Ovary (tissue), 9 donors: ENCODE measurements around the gene HBQ1. TPM values are rescaled to one million over a fixed set of nuclear protein-coding genes. Genes with fewer than 3 reads are reported as not detected.
"Not testable (repeated sequence)": the region's sequence is repeated elsewhere in the genome, so short reads cannot be mapped to it uniquely, and the experiment has no call there.

Experiments used
- DNase-seq, 5 donors: peaks; one replicate each; pipeline ENCODE4 v3.0.0-alpha.2; 2019 to 2020
- H3K27ac ChIP-seq, 2 donors: fragments of 200-600 bp; one replicate each; pipeline versions ENCODE4 v1.5.1 to v1.8.0; 2019 to 2022
- H3K27me3 ChIP-seq: fragments of 200-600 bp; one replicate; pipeline ENCODE4 v1.8.0; 2022
- H3K36me3 ChIP-seq: fragments of 200-600 bp; sonication (generic); one replicate; pipeline ENCODE4 v1.5.1; 2019
- H3K4me1 ChIP-seq: one replicate; pipeline ENCODE4 v1.8.1; 2013; ENCODE audit warnings: mild to moderate bottlenecking, moderate library complexity; ENCODE audit not compliant: insufficient read depth
- H3K4me3 ChIP-seq: fragments of 200-600 bp; sonication (generic); one replicate; pipeline ENCODE4 v1.5.1; 2017
- H3K9me3 ChIP-seq, 2 donors: fragments of 200-600 bp in 1 of 2; sonication (generic) in 1 of 2; one replicate each; pipeline versions ENCODE4 v1.5.1 to v1.8.1; 2013 to 2019; ENCODE audit warnings: mild to moderate bottlenecking in 1 of 2, moderate library complexity in 1 of 2
- EP300 ChIP-seq: sonication (generic); formaldehyde crosslinking; IDR thresholded peaks from one replicate; pipeline ENCODE4 v1.6.1; 2017; ENCODE audit warnings: antibody characterized with exemption
- POLR2A ChIP-seq: fragments of 450-650 bp; IDR thresholded peaks from one replicate; pipeline ENCODE4 v1.6.1; 2017; ENCODE audit warnings: antibody characterized with exemption, mild to moderate bottlenecking, moderate library complexity
- WGBS, 3 donors: extraction: QIAGEN DNeasy Blood & Tissue Kit in 1 of 3; methylation state at CpG; one replicate each; pipeline versions ENCODE4 v1.1.5 to v1.1.7; 2013 to 2017; 5-methylcytosine and 5-hydroxymethylcytosine counted together
- intact Hi-C, 4 donors: fragments of 100-400 bp; cut with DNase I; formaldehyde crosslinking; loops; one replicate each; pipeline versions ENCODE4 v1.11.0 to v1.15.1; 2022 to 2023
- polyA plus RNA-seq, 2 donors: library from polyadenylated mRNA; stranded (reverse); fragments of 200-250 nt in 1 of 2; fragments of 350-450 nt in 1 of 2; fragmentation: Illumina TruSeq in 1 of 2; extraction: RNeasy Lipid Tissue Mini Kit (QIAGEN cat#74804) in 1 of 2; gene quantifications; one replicate each; pipeline ENCODE4 v1.2.3, GENCODE V29; 2013 to 2014
- total RNA-seq, 7 donors: library from RNA; depleted of rRNA in 2 of 7; stranded (reverse); fragments of >200 nt in 2 of 7; fragmentation: NEBNext Ultra II Directional in 3 of 7; extraction: Animal tissue kit (Norgen Biotek cat#: 25700) in 3 of 7; gene quantifications; one replicate each; pipeline versions ENCODE4 v1.1.0 to v1.2.4, GENCODE V29; 2016 to 2023
- TF ChIP-seq, protein P1 (sequence below), 3 donors: fragments of 450-650 bp in 2 of 3; fragments of 200-600 bp in 1 of 3; IDR thresholded peaks; one replicate each; pipeline versions ENCODE4 v1.5.1 to v1.8.0; 2016 to 2022; ENCODE audit warnings: antibody characterized with exemption in 3 of 3, mild to moderate bottlenecking in 1 of 3
- donor health status: DM: no; HTN: no; CAD: no; lungs with moderate emphysema.
- donor health status: DM: no; HTN: no; CAD: no.
- donor health status: Bipolar disorder and iron deficiency.
- donor health status: DM: yes; HTN: yes; CAD: no.
- donor health status: DM: no; HTN: no; CAD: no.
- donor health status: DM: yes; HTN: yes; CAD: no.

HBQ1 gene
- total and polyA plus RNA-seq, 9 donors = 0.29 TPM; not detected in 8

DNA sequence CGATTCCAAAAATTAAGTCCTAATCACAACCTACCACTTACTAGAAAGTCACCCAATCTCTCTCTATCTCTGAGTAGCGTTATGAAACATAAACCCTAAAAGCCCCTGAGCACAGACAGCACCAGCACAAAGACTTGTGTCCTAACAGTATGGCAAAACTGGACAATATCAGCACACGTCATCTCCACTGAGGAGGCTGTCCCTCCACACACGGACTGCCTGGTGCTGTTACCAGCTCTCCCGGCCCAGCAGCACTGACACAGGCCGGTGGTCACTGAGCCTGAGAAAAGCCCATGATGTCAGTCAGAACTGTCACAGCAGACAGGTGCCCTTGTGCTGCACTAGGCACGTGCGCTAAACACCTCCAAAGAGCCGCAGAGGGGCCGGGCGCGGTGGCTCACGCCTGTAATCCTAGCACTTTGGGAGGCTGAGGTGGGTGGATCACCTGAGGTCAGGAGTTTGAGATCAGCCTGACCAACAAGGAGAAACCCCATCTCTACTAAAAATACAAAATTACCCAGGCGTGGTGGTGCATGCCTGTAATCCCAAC lies 31.4 kb downstream of the HBQ1 start:
- H3K27me3 ChIP-seq, intact Hi-C loops, H3K4me3 ChIP-seq, H3K9me3 ChIP-seq, H3K4me1 ChIP-seq, H3K27ac ChIP-seq, DNase-seq, H3K36me3 ChIP-seq: not testable (repeated sequence)
- 85 to 90% (median 87%) methylated on average over 14 of the region's 14 CpGs for WGBS, 3 donors

DNA sequence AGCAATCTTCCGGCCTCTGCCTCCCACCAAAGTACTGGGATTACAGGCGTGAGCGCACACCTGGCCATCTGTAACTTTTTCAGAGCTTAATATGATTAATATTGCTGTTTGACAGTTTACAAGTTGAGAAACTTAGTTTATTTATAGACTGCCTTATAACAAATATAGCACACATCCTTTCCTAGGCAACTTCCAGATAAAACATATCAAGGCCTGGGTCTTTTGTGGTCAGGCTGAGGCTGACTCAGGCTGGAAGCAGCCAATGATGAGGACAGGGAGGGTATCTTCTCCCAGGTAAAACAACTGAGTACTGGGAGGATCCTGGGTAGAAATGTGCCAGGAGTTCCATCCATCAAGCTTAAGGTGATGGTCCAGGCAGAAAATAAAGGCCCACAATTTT lies 32.7 kb downstream of the HBQ1 start:
- H3K4me1 ChIP-seq = no peaks in the 10 kb centered on the region
- intact Hi-C loops = no loop called here
- H3K27me3 ChIP-seq = no peaks in the 10 kb centered on the region
- WGBS, 3 donors = 87 to 91% (median 88%) methylated on average over 3 of the region's 3 CpGs
- DNase-seq = no peak
- H3K9me3 ChIP-seq = no peaks in the 10 kb centered on the region
- no peak for TF ChIP-seq POLR2A
- TF ChIP-seq, protein P1, sequence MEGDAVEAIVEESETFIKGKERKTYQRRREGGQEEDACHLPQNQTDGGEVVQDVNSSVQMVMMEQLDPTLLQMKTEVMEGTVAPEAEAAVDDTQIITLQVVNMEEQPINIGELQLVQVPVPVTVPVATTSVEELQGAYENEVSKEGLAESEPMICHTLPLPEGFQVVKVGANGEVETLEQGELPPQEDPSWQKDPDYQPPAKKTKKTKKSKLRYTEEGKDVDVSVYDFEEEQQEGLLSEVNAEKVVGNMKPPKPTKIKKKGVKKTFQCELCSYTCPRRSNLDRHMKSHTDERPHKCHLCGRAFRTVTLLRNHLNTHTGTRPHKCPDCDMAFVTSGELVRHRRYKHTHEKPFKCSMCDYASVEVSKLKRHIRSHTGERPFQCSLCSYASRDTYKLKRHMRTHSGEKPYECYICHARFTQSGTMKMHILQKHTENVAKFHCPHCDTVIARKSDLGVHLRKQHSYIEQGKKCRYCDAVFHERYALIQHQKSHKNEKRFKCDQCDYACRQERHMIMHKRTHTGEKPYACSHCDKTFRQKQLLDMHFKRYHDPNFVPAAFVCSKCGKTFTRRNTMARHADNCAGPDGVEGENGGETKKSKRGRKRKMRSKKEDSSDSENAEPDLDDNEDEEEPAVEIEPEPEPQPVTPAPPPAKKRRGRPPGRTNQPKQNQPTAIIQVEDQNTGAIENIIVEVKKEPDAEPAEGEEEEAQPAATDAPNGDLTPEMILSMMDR (IDR thresholded peaks at IDR 0.05) = no peak
- no peak for TF ChIP-seq EP300
- no peak overlapping the region for H3K27ac ChIP-seq
- H3K4me3 ChIP-seq = no peak overlapping the region
- no peaks in the 10 kb centered on the region for H3K36me3 ChIP-seq

DNA sequence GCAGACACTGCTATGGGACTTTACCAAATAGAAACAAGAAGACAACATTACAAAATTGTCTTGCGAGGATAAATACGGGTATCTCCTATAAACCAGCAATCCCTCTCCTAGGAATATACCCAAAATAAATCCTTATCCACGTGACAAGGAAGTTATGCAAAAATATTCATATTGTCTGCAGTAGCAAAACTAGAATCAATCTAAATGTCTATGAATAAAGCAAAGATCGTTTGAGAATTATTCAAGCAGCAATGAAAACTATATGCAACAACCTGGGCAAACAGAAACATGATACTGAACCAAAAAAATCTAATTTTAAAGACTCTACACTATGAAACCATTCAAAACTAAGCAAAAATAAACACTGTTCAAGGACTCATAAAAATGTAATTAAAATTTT lies 39.8 kb downstream of the HBQ1 start:
- Histone ChIP-seq H3K27me3 (no peaks in the 10 kb centered on the region), H3K27ac (no peak overlapping the region), H3K36me3 (no peaks in the 10 kb centered on the region), H3K4me1 (no peaks in the 10 kb centered on the region), H3K4me3 (no peak overlapping the region), H3K9me3 (no peaks in the 10 kb centered on the region)
- intact Hi-C loops = no loop called here
- TF ChIP-seq, protein P1 (IDR thresholded peaks at IDR 0.05) = no peak
- TF ChIP-seq POLR2A = no peak
- no peak for TF ChIP-seq EP300
- DNase-seq = no peak
- 16 to 44% (median 26%) methylated on average over 4 of the region's 4 CpGs for WGBS, 3 donors

DNA sequence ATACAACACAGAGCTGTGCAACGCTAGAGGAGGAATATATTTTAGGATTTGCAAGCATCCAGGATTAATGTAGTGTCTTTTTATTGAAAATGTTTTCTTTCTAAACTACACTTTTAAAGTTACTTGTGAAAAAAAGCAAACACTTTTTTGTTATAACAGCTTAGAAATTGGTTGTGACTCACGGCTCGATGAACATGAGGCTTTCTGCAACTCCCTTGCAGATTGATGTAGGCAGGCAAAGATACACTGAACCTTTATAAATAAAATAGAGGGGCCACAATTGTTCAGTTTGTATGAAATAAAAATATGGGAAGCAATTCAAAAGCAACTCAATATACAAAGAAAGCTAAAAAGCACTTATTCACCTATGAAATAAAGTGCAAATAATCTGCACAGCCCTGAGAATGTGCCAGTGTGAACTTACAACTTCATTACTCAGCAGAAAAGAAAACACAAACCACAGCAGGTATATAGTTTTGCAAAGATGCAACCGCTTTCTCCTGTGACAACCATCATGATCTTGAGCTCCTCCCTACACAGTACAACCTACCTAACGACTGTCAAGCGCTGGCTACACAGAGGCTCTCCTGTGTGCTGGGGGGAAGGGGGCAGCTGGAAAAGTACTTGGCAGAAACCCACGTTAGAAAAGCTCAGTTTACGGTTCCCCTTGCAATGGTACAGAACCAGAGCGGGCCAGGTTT lies 48.0 kb downstream of the HBQ1 start:
- H3K4me3 ChIP-seq = peak overlapping the region; percentile 97
- intact Hi-C loops = no loop called here
- peak overlapping the region; percentile 86 to 93 for H3K27ac ChIP-seq
- TF ChIP-seq, protein P1 (IDR thresholded peaks at IDR 0.05) = no peak
- TF ChIP-seq EP300 = no peak
- TF ChIP-seq POLR2A = no peak
- 9 to 13% (median 12%) methylated on average over 9 of the region's 9 CpGs for WGBS, 3 donors
- no peaks in the 10 kb centered on the region for H3K36me3 ChIP-seq
- H3K9me3 ChIP-seq = no peaks in the 10 kb centered on the region
- H3K4me1 ChIP-seq = peaks cover 3% of the 10 kb centered on the region
- no peak for DNase-seq
- H3K27me3 ChIP-seq = no peaks in the 10 kb centered on the region
